Measurements from ENCODE around the gene RTN4RL2.

The RTN4RL2 gene

GRCh38 chr11:57460022-57460757 lies at the start of gene RTN4RL2:
RTN4RL2 (plus strand) TSS chr11:57460528; CDS start chr11:57460866, 338 bp downstream.
- peak; percentile 59 for DNase-seq

- no peak for DNase-seq
Measured at GRCh38 chr11:57413681-57414080, 46.6 kb upstream of the RTN4RL2 start.

- no peak for DNase-seq
Measured at GRCh38 chr11:57414612-57415212, 45.6 kb upstream of the RTN4RL2 start.

GRCh38 chr11:57416436-57416835 lies 43.9 kb upstream of the RTN4RL2 start:
- no peak for DNase-seq

- DNase-seq = no peak
Measured at GRCh38 chr11:57417056-57417455, 43.3 kb upstream of the RTN4RL2 start.

GRCh38 chr11:57418131-57418530 lies 42.2 kb upstream of the RTN4RL2 start:
- no peak for DNase-seq

- no peak for DNase-seq
Measured at GRCh38 chr11:57419146-57419545, 41.2 kb upstream of the RTN4RL2 start.

- no peak for DNase-seq
Measured at GRCh38 chr11:57421066-57421465, 39.3 kb upstream of the RTN4RL2 start.

GRCh38 chr11:57421805-57422204 lies 38.5 kb upstream of the RTN4RL2 start:
- no peak for DNase-seq

- DNase-seq = no peak
Measured at GRCh38 chr11:57422669-57423068, 37.7 kb upstream of the RTN4RL2 start.

GRCh38 chr11:57424137-57424791 lies 36.1 kb upstream of the RTN4RL2 start:
- DNase-seq = no peak

- DNase-seq = peak; percentile 98
Measured at GRCh38 chr11:57424792-57425564, 35.4 kb upstream of the RTN4RL2 start.

GRCh38 chr11:57425565-57426438 lies 34.5 kb upstream of the RTN4RL2 start:
- peak; percentile 23 for DNase-seq

GRCh38 chr11:57426439-57426928 lies 33.8 kb upstream of the RTN4RL2 start:
- peak; percentile 33 for DNase-seq

- DNase-seq = peak; percentile 90
Measured at GRCh38 chr11:57426929-57427726, 33.2 kb upstream of the RTN4RL2 start, which contains the start of gene SLC43A3. SLC43A3 (minus strand) TSS chr11:57427121; CDS start chr11:57426172, 949 bp downstream.

- DNase-seq = no peak
Measured at GRCh38 chr11:57427727-57428082, 32.6 kb upstream of the RTN4RL2 start.

GRCh38 chr11:57428643-57429042 lies 31.7 kb upstream of the RTN4RL2 start:
- DNase-seq = no peak

- no peak for DNase-seq
Measured at GRCh38 chr11:57429946-57430345, 30.4 kb upstream of the RTN4RL2 start.

- DNase-seq = no peak
Measured at GRCh38 chr11:57430952-57431351, 29.4 kb upstream of the RTN4RL2 start.

- no peak for DNase-seq
Measured at GRCh38 chr11:57432149-57432561, 28.2 kb upstream of the RTN4RL2 start.

- peak; percentile 24 for DNase-seq
Measured at GRCh38 chr11:57432714-57433163, 27.6 kb upstream of the RTN4RL2 start.
